ENCODE results near the gene CBLL1.

The CBLL1 gene

GRCh38 chr7:107799647-107800264, 55.8 kb downstream of the CBLL1 start:
- no peaks in the 10 kb centered on the region for H3K9me3 ChIP-seq (ENCODE audit: control insufficient read depth in 1 of 2, low read length in 2 of 2)
- H3K36me3 ChIP-seq (ENCODE audit: control insufficient read depth in 1 of 2, insufficient read depth in 2 of 2, low read length in 2 of 2), result no peaks in the 10 kb centered on the region
- H3K4me1 ChIP-seq (ENCODE audit: control insufficient read depth in 1 of 2, insufficient read depth in 2 of 2, low read length in 2 of 2), result peaks cover 11 to 25% of the 10 kb centered on the region in 2 donors
- no peaks in the 10 kb centered on the region for H3K27me3 ChIP-seq (ENCODE audit: control insufficient read depth in 1 of 2, insufficient read depth in 2 of 2, low read length in 2 of 2)
- peak overlapping the region in 1 of 2 donors; percentile 35 for H3K9ac ChIP-seq (ENCODE audit: low read depth in 1 of 2, low read length in 2 of 2)
- H3K27ac ChIP-seq (ENCODE audit: low read depth, low read length), result no peak overlapping the region
- peak overlapping the region; percentile 53 to 60 for H3K4me3 ChIP-seq (ENCODE audit: low read depth in 1 of 2, low read length in 2 of 2)

GRCh38 chr7:107803009-107803610, 59.2 kb downstream of the CBLL1 start, which contains the start of gene SLC26A3:
Gene SLC26A3, minus strand, starts transcription at chr7:107803223. Its CDS starts 8,714 bp downstream, at chr7:107794509.
- Histone ChIP-seq H3K27me3 (ENCODE audit: control insufficient read depth in 1 of 2, insufficient read depth in 2 of 2, low read length in 2 of 2) (no peaks in the 10 kb centered on the region), H3K4me3 (ENCODE audit: low read depth in 1 of 2, low read length in 2 of 2) (peak within 1 kb of the TSS; percentile 57 to 60), H3K4me1 (ENCODE audit: control insufficient read depth in 1 of 2, insufficient read depth in 2 of 2, low read length in 2 of 2) (peaks cover 16 to 25% of the 10 kb centered on the region in 2 donors), H3K36me3 (ENCODE audit: control insufficient read depth in 1 of 2, insufficient read depth in 2 of 2, low read length in 2 of 2) (no peaks in the 10 kb centered on the region), H3K9me3 (ENCODE audit: control insufficient read depth in 1 of 2, low read length in 2 of 2) (no peaks in the 10 kb centered on the region), H3K9ac (ENCODE audit: low read depth in 1 of 2, low read length in 2 of 2) (peak within 1 kb of the TSS in 1 of 2 donors; percentile 29), H3K27ac (ENCODE audit: low read depth, low read length) (no peak within 1 kb of the TSS)

- no peak overlapping the region for H3K4me3 ChIP-seq (ENCODE audit: low read depth in 1 of 2, low read length in 2 of 2)
- H3K27me3 ChIP-seq (ENCODE audit: control insufficient read depth in 1 of 2, insufficient read depth in 2 of 2, low read length in 2 of 2), result no peaks in the 10 kb centered on the region
- no peak overlapping the region for H3K9ac ChIP-seq (ENCODE audit: low read depth in 1 of 2, low read length in 2 of 2)
- no peak overlapping the region for H3K27ac ChIP-seq (ENCODE audit: low read depth, low read length)
- H3K36me3 ChIP-seq (ENCODE audit: control insufficient read depth in 1 of 2, insufficient read depth in 2 of 2, low read length in 2 of 2), result no peaks in the 10 kb centered on the region
- no peaks in the 10 kb centered on the region for H3K9me3 ChIP-seq (ENCODE audit: control insufficient read depth in 1 of 2, low read length in 2 of 2)
- peaks cover 4 to 10% of the 10 kb centered on the region in 2 donors for H3K4me1 ChIP-seq (ENCODE audit: control insufficient read depth in 1 of 2, insufficient read depth in 2 of 2, low read length in 2 of 2)
These were observed 65.2 kb downstream of the CBLL1 start for GRCh38 chr7:107809179-107809578.

- Histone ChIP-seq H3K27ac (ENCODE audit: low read depth, low read length) (no peak overlapping the region), H3K36me3 (ENCODE audit: control insufficient read depth in 1 of 2, insufficient read depth in 2 of 2, low read length in 2 of 2) (no peaks in the 10 kb centered on the region), H3K27me3 (ENCODE audit: control insufficient read depth in 1 of 2, insufficient read depth in 2 of 2, low read length in 2 of 2) (no peaks in the 10 kb centered on the region), H3K4me1 (ENCODE audit: control insufficient read depth in 1 of 2, insufficient read depth in 2 of 2, low read length in 2 of 2) (no peaks in the 10 kb centered on the region), H3K9ac (ENCODE audit: low read depth in 1 of 2, low read length in 2 of 2) (no peak overlapping the region), H3K9me3 (ENCODE audit: control insufficient read depth in 1 of 2, low read length in 2 of 2) (no peaks in the 10 kb centered on the region), H3K4me3 (ENCODE audit: low read depth in 1 of 2, low read length in 2 of 2) (no peak overlapping the region)
These were observed 66.7 kb downstream of the CBLL1 start for GRCh38 chr7:107810626-107811025.

Data from duodenal mucosa (tissue), 2 donors.